Sigmoid colon (tissue), 7 donors: ENCODE data around the gene CLEC2L. TPM values are rescaled to one million over a fixed set of nuclear protein-coding genes. Genes with fewer than 3 reads are reported as not detected.

Experiments
- DNase-seq: peaks from one replicate; pipeline ENCODE4 v3.0.0-alpha.2; 2019
- H3K27ac ChIP-seq, 4 donors: fragments of 200-600 bp; sonication (generic); one replicate each; pipeline ENCODE4 v1.5.1; 2016 to 2019; ENCODE audit warnings: mild to moderate bottlenecking in 1 of 4
- H3K27me3 ChIP-seq, 3 donors: fragments of 200-600 bp; sonication (generic); one replicate each; pipeline ENCODE4 v1.5.1; 2019; ENCODE audit warnings: mild to moderate bottlenecking in 1 of 3
- H3K36me3 ChIP-seq, 4 donors: fragments of 200-600 bp; sonication (generic); one replicate each; pipeline ENCODE4 v1.5.1; 2016 to 2019
- H3K4me1 ChIP-seq, 4 donors: fragments of 200-600 bp; sonication (generic); one replicate each; pipeline ENCODE4 v1.5.1; 2017 to 2019
- H3K4me3 ChIP-seq, 4 donors: fragments of 200-600 bp; sonication (generic); one replicate each; pipeline ENCODE4 v1.5.1; 2017 to 2019; ENCODE audit warnings: mild to moderate bottlenecking in 2 of 4, moderate library complexity in 1 of 4
- H3K9me3 ChIP-seq, 4 donors: fragments of 200-600 bp in 3 of 4; sonication (generic) in 3 of 4; one replicate each; pipeline versions ENCODE4 v1.5.1 to v1.6.1; 2013 to 2019
- CTCF ChIP-seq, 4 experiments: fragments of 450-650 bp in 3 of 4; fragments of 200-600 bp in 1 of 4; IDR thresholded peaks; one replicate each; pipeline ENCODE4 v1.5.1; 2016 to 2019; ENCODE audit warnings: antibody characterized with exemption in 4 of 4, mild to moderate bottlenecking in 3 of 4, moderate library complexity in 2 of 4
- EP300 ChIP-seq, 4 donors: sonication (generic); formaldehyde crosslinking; IDR thresholded peaks; one replicate each; pipeline ENCODE4 v1.6.1; 2017; ENCODE audit warnings: antibody characterized with exemption in 4 of 4
- POLR2A ChIP-seq, 2 donors: fragments of 450-650 bp; IDR thresholded peaks; one replicate each; pipeline ENCODE4 v1.6.1; 2016; ENCODE audit warnings: antibody characterized with exemption in 2 of 2, mild to moderate bottlenecking in 2 of 2, moderate library complexity in 2 of 2
- POLR2AphosphoS5 ChIP-seq, 4 donors: sonication (generic); formaldehyde crosslinking; IDR thresholded peaks; one replicate each; pipeline ENCODE4 v1.6.1; 2017; ENCODE audit warnings: antibody characterized with exemption in 4 of 4
- WGBS, 2 donors: extraction: QIAGEN DNeasy Blood & Tissue Kit; methylation state at CpG; one replicate each; pipeline ENCODE4 v1.1.7; 2013; 5-methylcytosine and 5-hydroxymethylcytosine counted together
- intact Hi-C: fragments of 100-400 bp; cut with DNase I; formaldehyde crosslinking; loops from one replicate; pipeline ENCODE4 v1.15.1; 2023
- polyA plus RNA-seq, 3 donors: library from polyadenylated mRNA; stranded (reverse); fragments of 200-250 nt; gene quantifications; one replicate each; pipeline ENCODE4 v1.2.3, GENCODE V29; 2013
- total RNA-seq, 4 donors: library from RNA; depleted of rRNA; stranded (reverse); fragments of >200 nt; gene quantifications; one replicate each; pipeline ENCODE4 v1.1.0, GENCODE V29; 2016
- donor health status: healthy with polysubstance abuse.
- donor health status: Bipolar disorder and iron deficiency.
- donor health status: healthy.

The CLEC2L gene
- total and polyA plus RNA-seq, 7 donors: 0.38 to 10.0 TPM; not detected in 5

- H3K4me3 ChIP-seq: no peak overlapping the region
- no peaks in the 10 kb centered on the region for H3K36me3 ChIP-seq
- H3K9me3 ChIP-seq: no peaks in the 10 kb centered on the region
- no peak for DNase-seq
- TF ChIP-seq POLR2AphosphoS5 (IDR thresholded peaks at IDR 0.05): no peak
- no peak for TF ChIP-seq CTCF (IDR thresholded peaks at IDR 0.05)
- TF ChIP-seq EP300 (IDR thresholded peaks at IDR 0.05): no peak
- no peak for TF ChIP-seq POLR2A (IDR thresholded peaks at IDR 0.05)
- intact Hi-C loops: no loop called here
- 89 to 92% methylated on average over 18 of the region's 18 CpGs for WGBS, 2 donors
- H3K4me1 ChIP-seq: no peaks in the 10 kb centered on the region
- no peaks in the 10 kb centered on the region for H3K27me3 ChIP-seq
- no peak overlapping the region for H3K27ac ChIP-seq
Observed at GRCh38 chr7:139559364-139560105, 36.0 kb downstream of the CLEC2L start.

GRCh38 chr7:139560199-139560598 lies 36.7 kb downstream of the CLEC2L start:
- intact Hi-C loops: no loop called here
- no peaks in the 10 kb centered on the region for H3K27me3 ChIP-seq
- H3K9me3 ChIP-seq: no peaks in the 10 kb centered on the region
- WGBS, 2 donors: 69 to 91% methylated on average over 2 of the region's 2 CpGs
- no peaks in the 10 kb centered on the region for H3K4me1 ChIP-seq
- no peak overlapping the region for H3K4me3 ChIP-seq
- TF ChIP-seq EP300 (IDR thresholded peaks at IDR 0.05) (no peak), CTCF (IDR thresholded peaks at IDR 0.05) (no peak), POLR2AphosphoS5 (IDR thresholded peaks at IDR 0.05) (no peak), POLR2A (IDR thresholded peaks at IDR 0.05) (no peak)
- DNase-seq: no peak
- H3K27ac ChIP-seq: no peak overlapping the region
- no peaks in the 10 kb centered on the region for H3K36me3 ChIP-seq

- DNase-seq: no peak
- Histone ChIP-seq H3K27me3 (no peaks in the 10 kb centered on the region), H3K4me3 (no peak overlapping the region), H3K9me3 (no peaks in the 10 kb centered on the region), H3K4me1 (no peaks in the 10 kb centered on the region), H3K36me3 (no peaks in the 10 kb centered on the region), H3K27ac (no peak overlapping the region)
- intact Hi-C loops: no loop called here
- 23 to 69% methylated on average over 11 of the region's 11 CpGs for WGBS, 2 donors
- TF ChIP-seq EP300 (IDR thresholded peaks at IDR 0.05) (no peak), POLR2A (IDR thresholded peaks at IDR 0.05) (no peak), POLR2AphosphoS5 (IDR thresholded peaks at IDR 0.05) (no peak), CTCF (IDR thresholded peaks at IDR 0.05) (no peak)
Observed at GRCh38 chr7:139560678-139561077, 37.2 kb downstream of the CLEC2L start.

- H3K27me3 ChIP-seq: no peaks in the 10 kb centered on the region
- WGBS, 2 donors: 91 to 94% methylated on average over 12 of the region's 12 CpGs
- no peak for DNase-seq
Observed at GRCh38 chr7:139562491-139562890, 39.0 kb downstream of the CLEC2L start.

More at GRCh38 chr7:139562491-139562890, 39.0 kb downstream of the CLEC2L start:
- TF ChIP-seq POLR2AphosphoS5 (IDR thresholded peaks at IDR 0.05) (no peak), CTCF (IDR thresholded peaks at IDR 0.05) (no peak), POLR2A (IDR thresholded peaks at IDR 0.05) (no peak), EP300 (IDR thresholded peaks at IDR 0.05) (no peak)
- no peak overlapping the region for H3K27ac ChIP-seq
- no peak overlapping the region for H3K4me3 ChIP-seq
- intact Hi-C loops: no loop called here
- no peaks in the 10 kb centered on the region for H3K4me1 ChIP-seq
- H3K36me3 ChIP-seq: no peaks in the 10 kb centered on the region
- no peaks in the 10 kb centered on the region for H3K9me3 ChIP-seq
